NT2/D1 (cell line): ENCODE measurements around the gene STIM2.
"Not testable (repeated sequence)": the region's sequence is repeated elsewhere in the genome, so short reads cannot be mapped to it uniquely, and the experiment has no call there.

Experiments
- DNase-seq: peaks from one replicate; pipeline ENCODE4 v3.0.0-alpha.2; 2011; ENCODE audit warnings: low read depth, low spot score
- H3K27me3 ChIP-seq: 2 replicates; pipeline ENCODE4 v1.6.0; 2011; ENCODE audit warnings: mild to moderate bottlenecking; ENCODE audit not compliant: insufficient read length, insufficient read depth
- H3K36me3 ChIP-seq: 2 replicates; pipeline ENCODE4 v1.6.1; 2011; ENCODE audit warnings: mild to moderate bottlenecking, low read length, mixed read lengths; ENCODE audit not compliant: insufficient read depth, insufficient read length
- H3K4me1 ChIP-seq: 2 replicates; pipeline ENCODE4 v1.5.1; 2011; ENCODE audit not compliant: insufficient read depth, insufficient read length
- H3K4me3 ChIP-seq: 2 replicates; pipeline ENCODE4 v1.5.1; 2011; ENCODE audit warnings: low read depth; ENCODE audit not compliant: insufficient read length
- H3K9ac ChIP-seq: 2 replicates; pipeline ENCODE4 v1.6.0; 2011; ENCODE audit warnings: low read depth; ENCODE audit not compliant: insufficient read length
- H3K9me3 ChIP-seq: 2 replicates; pipeline ENCODE4 v1.5.1; 2011; ENCODE audit warnings: mild to moderate bottlenecking, low read length; ENCODE audit not compliant: insufficient read depth
- SUZ12 ChIP-seq: IDR thresholded peaks from 2 replicates; pipeline ENCODE4 v1.6.1; 2011; ENCODE audit not compliant: insufficient read length, insufficient read depth; ENCODE audit errors: extremely low read depth
- YY1 ChIP-seq: IDR thresholded peaks from 2 replicates; pipeline ENCODE4 v1.6.1; 2011; ENCODE audit not compliant: insufficient read length, insufficient read depth
- ZNF274 ChIP-seq: IDR thresholded peaks from 2 replicates; pipeline ENCODE4 v1.6.1; 2011; ENCODE audit warnings: mild to moderate bottlenecking, low read depth, low read length

STIM2 gene

DNA sequence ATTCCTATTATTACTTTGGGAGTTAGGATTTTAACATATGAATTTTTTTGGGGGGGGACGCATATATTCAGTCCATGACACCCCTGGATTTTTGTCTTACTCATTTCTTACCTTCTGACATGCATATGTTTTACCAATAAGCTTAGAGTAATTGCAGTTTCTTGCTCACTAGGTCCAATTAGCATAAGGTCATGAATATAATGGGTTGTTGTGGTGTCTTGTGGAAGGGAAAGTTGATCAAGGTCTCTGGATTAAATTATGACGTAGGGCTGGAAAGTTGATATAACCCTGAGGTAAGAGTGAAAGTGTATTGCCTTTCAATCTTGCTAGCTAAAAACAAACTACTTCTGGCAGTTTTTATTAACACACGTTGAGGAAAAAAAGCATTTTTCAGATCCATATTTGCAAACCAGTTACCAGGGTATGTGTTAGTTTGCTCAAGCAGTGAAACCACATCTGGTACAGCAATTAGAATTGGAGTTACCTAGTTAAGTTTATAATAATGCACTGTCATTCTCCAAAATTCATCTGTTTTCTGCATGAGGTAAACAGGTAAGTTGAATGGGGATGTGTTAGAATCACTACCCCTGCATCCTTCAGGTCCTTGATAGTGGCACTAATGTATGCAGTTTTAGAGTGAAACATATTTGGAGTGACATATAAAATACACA is 32.0 kb downstream of the STIM2 start:
- no peak for DNase-seq
- TF ChIP-seq SUZ12, result no peak
- no peak for TF ChIP-seq ZNF274
- TF ChIP-seq YY1, result no peak
- Histone ChIP-seq H3K4me1 (no peaks in the 10 kb centered on the region), H3K27me3 (no peaks in the 10 kb centered on the region), H3K9ac (no peak overlapping the region), H3K9me3 (no peaks in the 10 kb centered on the region), H3K36me3 (no peaks in the 10 kb centered on the region), H3K4me3 (no peak overlapping the region)

DNA sequence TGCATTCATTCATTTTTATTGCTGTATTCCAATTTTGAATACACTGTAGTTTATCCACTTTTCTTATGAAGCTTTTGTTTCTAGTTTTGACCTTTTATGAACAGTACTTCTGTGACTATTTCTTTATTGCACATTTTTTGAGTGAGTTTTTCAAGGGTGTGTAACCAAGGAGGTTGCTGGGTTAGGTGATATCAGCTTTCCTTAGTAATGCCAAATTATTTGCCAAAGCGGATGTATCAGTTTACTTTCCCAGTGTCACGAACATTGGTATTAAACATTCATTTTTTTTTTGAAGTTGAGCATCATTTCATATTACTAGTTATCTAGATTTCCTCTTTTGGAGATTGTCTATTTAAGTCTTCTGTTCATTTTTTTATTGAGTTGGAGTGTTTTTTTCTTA is 32.9 kb downstream of the STIM2 start:
- no peaks in the 10 kb centered on the region for H3K27me3 ChIP-seq
- H3K36me3 ChIP-seq, result no peaks in the 10 kb centered on the region
- no peak for DNase-seq
- no peak for TF ChIP-seq ZNF274
- no peak for TF ChIP-seq YY1
- TF ChIP-seq SUZ12, result no peak
- H3K4me1 ChIP-seq, result no peaks in the 10 kb centered on the region
- H3K9ac ChIP-seq, result no peak overlapping the region
- H3K4me3 ChIP-seq, result no peak overlapping the region
- H3K9me3 ChIP-seq, result no peaks in the 10 kb centered on the region

DNA sequence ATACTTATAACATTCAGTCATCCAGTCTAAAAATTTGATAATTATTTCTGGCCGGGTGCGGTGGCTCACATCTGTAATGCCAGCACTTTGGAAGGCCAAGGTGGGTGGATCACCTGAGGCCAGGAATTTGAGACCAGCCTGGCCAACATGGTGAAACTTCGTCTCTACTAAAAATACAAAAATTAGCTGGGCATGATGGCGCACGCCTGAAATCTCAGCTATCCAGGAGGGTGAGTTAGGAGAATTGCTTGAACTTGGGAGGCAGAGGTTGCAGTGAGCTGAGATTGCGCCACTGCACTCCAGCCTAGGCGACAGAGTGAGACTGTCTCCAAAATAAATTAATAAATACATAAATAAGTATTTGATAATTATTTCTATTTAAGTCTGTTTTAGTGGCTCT is 34.2 kb downstream of the STIM2 start:
- DNase-seq, H3K9me3 ChIP-seq, H3K9ac ChIP-seq, H3K27me3 ChIP-seq, H3K36me3 ChIP-seq, H3K4me1 ChIP-seq, H3K4me3 ChIP-seq: not testable (repeated sequence)

DNA sequence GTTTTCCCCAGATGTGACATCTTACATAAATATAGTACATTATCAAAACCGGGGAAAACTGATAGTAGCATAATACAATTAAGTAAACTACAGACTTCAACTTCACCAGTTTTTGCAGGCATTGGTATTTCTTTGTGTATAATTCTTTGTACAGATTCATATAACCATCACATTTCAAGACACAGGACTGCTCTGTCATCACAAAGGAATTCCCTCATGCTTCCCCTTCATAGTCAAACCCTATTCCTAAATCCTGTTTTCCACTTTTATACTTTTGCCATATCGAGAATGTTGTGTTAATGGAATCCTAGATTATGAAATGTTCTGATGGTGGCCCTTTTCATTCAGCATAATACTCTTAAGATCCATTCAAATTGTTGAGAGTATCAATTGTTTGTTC is 36.0 kb downstream of the STIM2 start:
- no peak for DNase-seq
- TF ChIP-seq YY1 (no peak), SUZ12 (no peak), ZNF274 (no peak)
- Histone ChIP-seq H3K36me3 (no peaks in the 10 kb centered on the region), H3K4me3 (no peak overlapping the region), H3K27me3 (no peaks in the 10 kb centered on the region), H3K9ac (no peak overlapping the region), H3K4me1 (no peaks in the 10 kb centered on the region), H3K9me3 (no peaks in the 10 kb centered on the region)

DNA sequence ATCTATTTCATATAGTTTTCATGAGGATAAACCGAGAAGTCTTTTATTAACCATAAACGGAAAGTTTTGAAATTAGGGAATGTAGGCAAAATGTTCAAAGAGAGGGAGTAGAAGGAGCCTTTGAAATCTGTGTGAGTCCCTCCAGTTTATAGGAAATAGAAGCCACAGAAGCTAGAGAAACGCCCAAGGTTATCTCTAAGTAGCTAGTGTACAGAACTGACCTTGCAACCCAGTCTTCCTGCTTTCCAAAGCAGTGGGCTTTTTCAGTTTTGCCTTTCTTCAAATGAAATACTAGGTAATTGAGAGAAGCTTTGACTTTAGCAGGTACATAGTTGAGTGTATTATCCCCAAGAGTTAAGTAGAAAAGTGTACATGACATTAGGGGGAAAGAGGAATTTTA is 39.4 kb downstream of the STIM2 start:
- Histone ChIP-seq H3K4me3 (no peak overlapping the region), H3K9me3 (no peaks in the 10 kb centered on the region), H3K27me3 (no peaks in the 10 kb centered on the region), H3K9ac (no peak overlapping the region), H3K4me1 (no peaks in the 10 kb centered on the region), H3K36me3 (no peaks in the 10 kb centered on the region)
- DNase-seq, result no peak
- TF ChIP-seq SUZ12 (no peak), YY1 (no peak), ZNF274 (no peak)

DNA sequence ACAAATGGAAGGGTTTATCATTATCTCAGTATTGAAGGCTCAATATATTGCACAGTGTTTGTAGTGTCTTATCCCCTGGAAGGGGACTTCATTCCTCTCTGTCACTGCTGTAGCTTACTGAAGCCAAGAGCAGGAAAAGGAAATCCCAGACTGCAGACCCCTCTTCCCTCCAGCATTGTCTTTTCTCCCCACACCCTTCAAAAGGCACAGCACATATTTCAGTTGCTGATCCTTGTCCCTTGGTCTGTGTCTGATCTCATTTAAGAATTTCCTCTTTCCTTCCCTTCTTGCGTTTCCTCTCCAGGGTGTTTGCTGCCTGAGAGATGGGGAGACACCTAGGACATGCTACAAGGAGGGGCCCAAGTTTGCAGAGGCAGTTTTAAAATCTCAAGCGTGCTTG is 40.1 kb downstream of the STIM2 start:
- Histone ChIP-seq H3K9me3 (no peaks in the 10 kb centered on the region), H3K9ac (no peak overlapping the region), H3K4me1 (no peaks in the 10 kb centered on the region), H3K27me3 (no peaks in the 10 kb centered on the region), H3K36me3 (no peaks in the 10 kb centered on the region), H3K4me3 (no peak overlapping the region)
- TF ChIP-seq ZNF274, result no peak
- no peak for TF ChIP-seq SUZ12
- TF ChIP-seq YY1, result no peak
- no peak for DNase-seq

DNA sequence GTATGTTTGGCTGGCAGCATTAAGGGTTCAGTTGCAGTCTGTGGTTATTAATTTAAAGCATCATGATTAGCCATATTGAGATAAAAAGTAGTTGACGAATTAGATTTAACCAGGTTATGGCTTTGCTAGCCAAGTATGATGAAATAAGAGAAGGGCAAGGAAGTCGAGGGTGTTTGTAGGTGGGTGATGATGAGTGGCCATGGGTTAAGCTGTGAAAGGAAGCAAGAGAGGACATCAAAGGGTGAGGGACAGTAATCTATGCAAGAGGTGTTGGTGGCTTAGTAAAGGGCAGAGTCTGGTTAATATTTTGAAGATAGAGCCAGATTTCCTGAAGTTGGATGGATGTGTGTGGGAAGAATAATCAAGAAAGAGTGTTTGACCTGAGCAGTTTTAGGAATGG is 44.5 kb downstream of the STIM2 start:
- TF ChIP-seq YY1 (no peak), SUZ12 (no peak), ZNF274 (no peak)
- Histone ChIP-seq H3K36me3 (no peaks in the 10 kb centered on the region), H3K4me1 (no peaks in the 10 kb centered on the region), H3K9me3 (no peaks in the 10 kb centered on the region), H3K27me3 (peaks cover 8% of the 10 kb centered on the region), H3K4me3 (no peak overlapping the region), H3K9ac (no peak overlapping the region)
- no peak for DNase-seq
